K562 (cell line): Measurements from ENCODE around the gene SHTN1. TPM values are rescaled to one million over a fixed set of nuclear protein-coding genes. Genes with fewer than 3 reads are reported as not detected.

Experiments used
- ATAC-seq: fragments of 200-7000 bp; cut with Tn5 transposase; 3 replicates; pipeline ENCODE4 v1.9.1; 2020; ENCODE audit warnings: moderate library complexity
- BruUV-seq: library from RNA; stranded (reverse); fragments of 400-500 nt; replicated peaks from 2 replicates; lab custom pipeline; 2021; lab: Mats Ljungman, UMichigan
- CTCF ChIA-PET: fragments of 300-600 bp; formaldehyde crosslinking; extraction: SDS; loops from one replicate; lab custom pipeline; 2021; ENCODE audit warnings: low intra/inter-chr PET ratio; lab: Yijun Ruan, JAX
- POLR2A ChIA-PET: fragments of 300-600, 350-650 bp; sonication (Branson Sonifier 250); formaldehyde crosslinking; extraction: SDS; loops from one replicate; lab custom pipeline; 2021; ENCODE audit warnings: antibody characterized with exemption, inconsistent platforms; lab: Yijun Ruan, JAX
- DNase-seq, 4 experiments: peaks; one replicate each; pipeline versions ENCODE4 v3.0.0 to v3.0.0-alpha.2; 2011 to 2018; ENCODE audit warnings: low spot score in 3 of 4, mixed read lengths in 3 of 4; ENCODE audit errors: extremely low read depth in 1 of 4
- FAIRE-seq: peaks from 2 replicates; lab custom pipeline; 2011; peaks lifted over from hg19 to GRCh38; lab: Jason Lieb, UNC
- H2AFZ ChIP-seq: 2 replicates; pipeline ENCODE4 v1.6.0; 2011; ENCODE audit warnings: low read depth, low read length, control low read depth, inconsistent platforms
- H3K27ac ChIP-seq: fragments of 200-600 bp; 3 replicates; pipeline ENCODE4 v1.8.0; 2011; ENCODE audit warnings: low read depth, mild to moderate bottlenecking, control low read depth, inconsistent platforms, low read length, moderate library complexity, mixed read lengths; ENCODE audit errors: extremely low read depth
- H3K27me3 ChIP-seq, 2 experiments: fragments of 300-600 bp in 1 of 2; 2 replicates in 1 of 2; 3 replicates in 1 of 2; pipeline versions ENCODE4 v1.6.0 to v1.8.0; 2011; ENCODE audit warnings: inconsistent platforms in 2 of 2, low read length in 2 of 2, mild to moderate bottlenecking in 1 of 2, mixed read lengths in 1 of 2, moderate library complexity in 1 of 2; ENCODE audit not compliant: control insufficient read depth in 2 of 2, insufficient read depth in 2 of 2
- H3K36me3 ChIP-seq: fragments of 300-600 bp; 3 replicates; pipeline ENCODE4 v1.8.0; 2011; ENCODE audit warnings: mild to moderate bottlenecking, low read length, inconsistent platforms; ENCODE audit not compliant: control insufficient read depth, insufficient read depth
- H3K4me1 ChIP-seq, 2 experiments: fragments of 200-600 bp in 1 of 2; replicated peaks in 1 of 2; 2 replicates in 1 of 2; 3 replicates in 1 of 2; pipeline versions ENCODE4 v1.5.1 to v1.8.0; 2011; ENCODE audit warnings: inconsistent platforms in 2 of 2, low read length in 2 of 2, mild to moderate bottlenecking in 1 of 2, mixed read lengths in 1 of 2, moderate library complexity in 1 of 2; ENCODE audit not compliant: control insufficient read depth in 2 of 2, insufficient read depth in 2 of 2
- H3K4me2 ChIP-seq: 2 replicates; pipeline ENCODE4 v1.6.1; 2011; ENCODE audit warnings: low read length, control low read depth, inconsistent platforms, mixed read lengths; ENCODE audit not compliant: insufficient read depth
- H3K4me3 ChIP-seq: fragments of 200-600 bp; sonication (generic), shearing (Covaris generic); 2 replicates; pipeline ENCODE4 v1.5.1; 2016; ENCODE audit warnings: control low read depth, inconsistent platforms
- H3K79me2 ChIP-seq: fragments of 200-600 bp; 3 replicates; pipeline ENCODE4 v1.8.0; 2011; ENCODE audit warnings: low read length, inconsistent platforms; ENCODE audit not compliant: control insufficient read depth, insufficient read depth
- H3K9ac ChIP-seq, 2 experiments: 2 replicates each; pipeline versions ENCODE4 v1.6.0 to v1.6.1; 2011; ENCODE audit warnings: low read depth in 2 of 2, low read length in 2 of 2, control low read depth in 1 of 2, inconsistent platforms in 1 of 2, mild to moderate bottlenecking in 1 of 2, mixed read lengths in 1 of 2; ENCODE audit not compliant: insufficient read depth in 1 of 2
- H3K9me1 ChIP-seq: one replicate; pipeline ENCODE4 v1.6.0; 2011; ENCODE audit warnings: inconsistent platforms, mild to moderate bottlenecking, low read length, moderate library complexity; ENCODE audit not compliant: control insufficient read depth, insufficient read depth
- H3K9me3 ChIP-seq: replicated peaks from 2 replicates; pipeline ENCODE4 v1.5.1; 2011; ENCODE audit warnings: low read depth, low read length, inconsistent platforms; ENCODE audit not compliant: control insufficient read depth, insufficient read depth
- H4K20me1 ChIP-seq: replicated peaks from 2 replicates; pipeline ENCODE4 v1.6.1; 2011; ENCODE audit warnings: low read length, inconsistent platforms, mixed read lengths; ENCODE audit not compliant: control insufficient read depth, insufficient read depth
- KLF16 ChIP-seq: IDR thresholded peaks from 2 replicates; pipeline ENCODE4 v1.6.1; 2016; ENCODE audit warnings: antibody characterized with exemption
- NRF1 ChIP-seq, 2 experiments: fragments of 450-650 bp; IDR thresholded peaks in 1 of 2; conservative IDR thresholded peaks in 1 of 2; 2 replicates each; pipeline ENCODE4 v1.6.1; 2014; ENCODE audit warnings: mild to moderate bottlenecking in 2 of 2
- PHTF2 ChIP-seq: fragments of 250-450 bp; sonication (Bioruptor Pico); IDR thresholded peaks from 2 replicates; pipeline ENCODE4 v1.5.0; 2021; ENCODE audit warnings: mild to moderate bottlenecking
- TAF15 ChIP-seq: fragments of 200-400 bp; formaldehyde crosslinking; IDR thresholded peaks from 2 replicates; pipeline ENCODE4 v1.6.1; 2017; ENCODE audit warnings: mild to moderate bottlenecking, low read depth, low read length, moderate library complexity
- ZFP36 ChIP-seq: fragments of 150-350 bp; IDR thresholded peaks from 2 replicates; pipeline ENCODE4 v1.6.1; 2018; ENCODE audit warnings: low read length, low read depth; ENCODE audit not compliant: partially characterized antibody
- WGBS: fragments of 100-300 bp; shearing (Covaris generic); methylation state at CpG from one replicate; pipeline ENCODE4 v1.1.6; 2016; ENCODE audit warnings: low coverage, mixed read lengths; ENCODE audit not compliant: insufficient coverage; ENCODE audit errors: missing lambda C conversion rate; 5-methylcytosine and 5-hydroxymethylcytosine counted together
- in situ Hi-C: fragments of 300-500 bp; cut with MboI; formaldehyde crosslinking; loops from 4 replicates; pipeline ENCODE4 v1.15.0; 2018; ENCODE audit warnings: inconsistent platforms, mixed read lengths
- intact Hi-C: fragments of 100-400 bp; cut with micrococcal nuclease; formaldehyde crosslinking; loops from 2 replicates; pipeline ENCODE4 v1.14.2; 2022
- polyA plus RNA-seq, 8 experiments: library from polyadenylated mRNA; depleted of rRNA in 4 of 8; stranded (reverse) in 5 of 8; unstranded in 3 of 8; fragments of >200 nt; fragmentation: Nextera tagmentation in 2 of 8; fragmentation: Illumina TruSeq in 1 of 8; extraction: Ambion mirVana in 2 of 8; extraction: Trizol in 1 of 8; gene quantifications; 2 replicates each; pipeline versions ENCODE4 v1.2.1 to v1.2.3, GENCODE V29; 2011 to 2014; ENCODE audit warnings: inconsistent platforms in 1 of 8, missing spikeins in 1 of 8
- total RNA-seq, 7 experiments: library from RNA; depleted of rRNA in 6 of 7; stranded (reverse); fragments of >200 nt in 6 of 7; fragmentation: Illumina TruSeq in 2 of 7; extraction: Trizol in 2 of 7; gene quantifications; 2 replicates each; pipeline versions ENCODE4 v1.2.1 to v1.2.3, GENCODE V29; 2011 to 2021; ENCODE audit warnings: low replicate concordance in 1 of 7

The SHTN1 gene
- total and polyA plus RNA-seq, 9 of the 15 experiments (the other 6 are each of a cell fraction or from before 2014, with no cell fraction given) = 5.4 to 21.3 (median 13.3) TPM

- CTCF ChIA-PET = no interaction called here
- ATAC-seq = no peak
- no peak for TF ChIP-seq PHTF2 (CRISPR knock-in tag)
- TF ChIP-seq, all 486 proteins: peak for 0
- in situ Hi-C loops (no loop called here), intact Hi-C loops (no loop called here)
- H3K4me3 ChIP-seq = no peak overlapping the region
- no peaks in the 10 kb centered on the region for H3K9me3 ChIP-seq
- POLR2A ChIA-PET = no interaction called here
- no peak overlapping the region for H3K27ac ChIP-seq
- H2AFZ ChIP-seq = no peak overlapping the region
- no peaks in the 10 kb centered on the region for H3K9me1 ChIP-seq
- WGBS = 93% methylated on average over 4 of the region's 4 CpGs
- H3K4me2 ChIP-seq = no peak overlapping the region
- BruUV-seq = no TSS peak
- H3K27me3 ChIP-seq = no peaks in the 10 kb centered on the region
- FAIRE-seq (no peak), DNase-seq (no peak)
- H4K20me1 ChIP-seq = no peaks in the 10 kb centered on the region
- no peaks in the 10 kb centered on the region; the same call in 2 of the 3 replicates for H3K36me3 ChIP-seq
- H3K79me2 ChIP-seq = peaks cover 90% of the 10 kb centered on the region
- no peak overlapping the region for H3K9ac ChIP-seq
- no peaks in the 10 kb centered on the region; a peak in 3 of 5 replicates for H3K4me1 ChIP-seq
These were observed 6.8 kb downstream of the SHTN1 start for GRCh38 chr10:116998172-116998571.

GRCh38 chr10:116997015-116997414 is 8.0 kb downstream of the SHTN1 start:
- Histone ChIP-seq H3K27ac (no peak overlapping the region), H3K4me2 (no peak overlapping the region), H3K4me3 (no peak overlapping the region), H2AFZ (no peak overlapping the region), H3K4me1 (no peaks in the 10 kb centered on the region; a peak in 2 of 5 replicates), H3K9me3 (no peaks in the 10 kb centered on the region), H3K36me3 (no peaks in the 10 kb centered on the region), H3K79me2 (peaks cover 83% of the 10 kb centered on the region), H3K27me3 (no peaks in the 10 kb centered on the region), H3K9me1 (no peaks in the 10 kb centered on the region), H3K9ac (no peak overlapping the region), H4K20me1 (no peaks in the 10 kb centered on the region)
- DNase-seq (no peak), ATAC-seq (no peak), FAIRE-seq (no peak)
- in situ Hi-C loops (no loop called here), intact Hi-C loops (no loop called here)
- TF ChIP-seq TAF15 (no peak), ZFP36 (no peak), KLF16 (no peak), NRF1 (conservative IDR thresholded peaks at IDR 0.05 in 1 of 2, IDR thresholded peaks at IDR 0.05 in 1 of 2) (no peak)
- BruUV-seq = no TSS peak
- ChIA-PET CTCF (no interaction called here), POLR2A (no interaction called here)
- WGBS = 94% methylated on average over 2 of the region's 2 CpGs
